GM12873 (cell line): Measurements from ENCODE around the gene TMEM59.

Experiments used
- CTCF ChIP-seq: IDR thresholded peaks from 2 replicates; pipeline ENCODE4 v1.5.1; 2012; ENCODE audit warnings: low read depth, mild to moderate bottlenecking, moderate library complexity, low read length, control low read depth; ENCODE audit not compliant: insufficient read depth; ENCODE audit errors: missing control alignments

The TMEM59 gene

GRCh38 chr1:54052934-54053744 is at the start of gene TMEM59, which contains the start of gene TCEANC2:
TMEM59 (minus strand) TSS chr1:54053204; CDS start chr1:54053188, 16 bp downstream.
TCEANC2 (plus strand) TSS chr1:54053608; CDS start chr1:54054423, 815 bp downstream.
- no peak for TF ChIP-seq CTCF

- no peak for TF ChIP-seq CTCF
Observed at GRCh38 chr1:54100500-54100899, 47.5 kb upstream of the TMEM59 start.

GRCh38 chr1:54099061-54099610 is 46.1 kb upstream of the TMEM59 start:
- no peak for TF ChIP-seq CTCF

GRCh38 chr1:54096877-54097240 is 43.9 kb upstream of the TMEM59 start:
- no peak for TF ChIP-seq CTCF

- no peak for TF ChIP-seq CTCF
Observed at GRCh38 chr1:54096227-54096876, 43.3 kb upstream of the TMEM59 start.

GRCh38 chr1:54095546-54096226 is 42.7 kb upstream of the TMEM59 start:
- no peak for TF ChIP-seq CTCF

- no peak for TF ChIP-seq CTCF
Observed at GRCh38 chr1:54094001-54094729, 41.2 kb upstream of the TMEM59 start.
